GM18508 (cell line): Measurements from ENCODE around the gene RARG.

Experiments used
- ATAC-seq: cut with Tn5 transposase; IDR thresholded peaks from one replicate; pipeline ENCODE4 v1.9.1; 2021; ENCODE audit warnings: moderate number of reproducible peaks; ENCODE audit not compliant: insufficient read depth, unreplicated experiment

Gene RARG

DNA sequence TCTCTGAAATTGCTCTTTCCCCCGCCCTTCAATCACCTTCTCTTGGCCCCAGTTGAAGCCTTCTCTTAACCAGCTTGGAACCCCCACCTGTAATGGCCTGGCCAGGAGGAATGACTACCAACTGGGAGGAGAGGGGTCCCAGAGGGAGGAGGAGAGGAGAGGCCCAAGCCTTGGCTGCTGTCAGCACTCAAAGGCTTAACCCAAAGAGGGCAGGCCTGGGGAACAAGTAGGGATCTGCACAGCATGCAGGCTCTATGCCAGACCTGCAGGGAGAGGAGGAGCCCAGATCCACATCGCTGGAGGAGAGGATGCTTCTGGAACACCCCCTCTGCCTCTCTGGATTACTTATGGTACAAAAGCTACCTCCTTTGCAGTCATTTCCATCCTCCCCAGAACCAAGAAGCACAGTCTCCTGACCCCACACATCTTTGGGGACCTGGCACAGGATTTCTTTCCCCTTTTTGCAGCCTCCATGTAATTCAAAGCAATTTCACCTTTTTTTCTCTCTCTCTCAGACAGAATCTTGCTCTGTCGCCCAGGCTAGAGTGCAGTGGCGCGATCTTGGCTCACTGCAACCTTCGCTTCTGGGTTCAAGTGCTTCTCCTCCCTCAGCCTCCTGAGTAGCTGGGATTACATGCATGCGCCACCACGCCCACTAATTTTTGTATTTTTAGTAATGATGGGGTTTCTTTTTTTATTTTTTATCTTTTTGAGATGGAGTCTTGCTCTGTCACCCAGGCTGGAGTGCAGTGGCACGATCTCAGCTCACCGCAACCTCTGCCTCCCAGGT lies 6.2 kb downstream of the RARG start:
- ATAC-seq: no peak

DNA sequence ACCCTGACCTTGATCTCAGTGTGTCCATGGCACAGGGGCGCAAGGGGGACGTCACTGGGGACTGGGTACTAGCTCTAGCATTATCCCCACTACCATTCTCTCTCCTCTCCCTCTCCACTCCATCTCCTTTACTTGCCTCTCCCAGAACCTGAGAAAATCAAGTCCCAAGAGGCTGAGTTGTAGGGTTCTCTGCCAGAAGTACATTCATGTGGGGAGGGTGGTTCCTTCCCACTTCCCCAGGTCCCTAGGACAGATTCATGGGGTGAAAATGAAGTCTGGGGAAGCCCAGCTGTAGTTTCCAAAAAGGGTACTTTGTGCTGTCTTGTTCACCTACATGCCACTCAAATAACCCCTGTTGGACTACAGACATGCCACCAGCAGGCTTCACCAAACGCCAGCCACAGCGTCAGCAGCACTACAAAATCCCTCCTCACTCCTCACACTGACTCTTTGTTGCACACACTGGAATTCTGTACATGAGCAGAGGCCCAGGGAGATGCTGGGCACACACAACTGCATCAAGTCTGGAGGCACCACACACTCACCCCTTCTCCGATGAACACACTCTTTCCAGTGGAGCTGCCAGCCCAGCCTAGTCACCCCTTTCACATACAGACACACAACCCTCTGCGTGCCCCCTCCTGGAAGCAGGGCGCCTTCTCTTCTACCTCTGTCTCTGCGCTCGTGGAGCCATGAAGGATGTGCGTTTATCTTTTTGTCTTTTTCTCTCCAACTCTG lies 6.9 kb downstream of the RARG start:
- ATAC-seq: no peak

DNA sequence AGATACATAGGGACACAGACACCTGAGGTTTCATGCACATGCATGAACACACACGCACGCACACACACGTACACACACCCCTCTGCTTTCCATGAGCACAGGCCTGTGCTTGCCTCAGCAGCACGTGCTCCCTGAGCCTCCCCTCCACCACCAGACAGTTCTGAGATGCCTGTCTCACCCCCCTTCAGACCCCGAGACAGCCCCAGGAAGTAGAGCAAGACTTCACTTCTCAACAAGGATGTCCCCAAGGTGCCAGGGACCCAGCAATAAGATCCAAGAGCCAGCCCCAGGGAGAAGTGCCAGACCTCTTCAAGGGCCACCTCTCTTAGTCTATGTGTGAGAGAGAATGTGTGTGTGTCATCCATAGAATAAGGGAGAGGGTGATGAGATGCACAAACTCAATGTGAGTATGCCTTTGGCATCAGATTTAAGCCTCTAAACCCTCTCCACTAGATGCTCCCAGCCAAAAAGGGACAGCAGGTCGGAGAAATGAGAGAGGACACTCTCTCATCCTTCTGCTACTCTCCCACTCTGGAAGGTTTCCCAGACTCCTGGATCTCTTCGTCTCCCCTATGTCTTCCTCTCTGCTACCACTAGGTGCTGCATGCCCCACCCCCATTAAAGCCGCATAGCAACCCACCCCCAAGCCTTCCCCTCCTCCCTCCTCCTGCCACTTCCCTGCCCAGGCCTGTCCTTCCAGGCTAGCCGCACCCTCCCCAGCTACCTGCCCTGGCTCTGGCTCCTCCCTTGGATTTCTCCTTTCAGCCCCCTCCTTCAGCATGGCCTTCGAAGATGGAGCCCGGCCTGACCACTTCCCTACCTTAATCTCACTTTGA lies 7.7 kb downstream of the RARG start:
- ATAC-seq: no peak

DNA sequence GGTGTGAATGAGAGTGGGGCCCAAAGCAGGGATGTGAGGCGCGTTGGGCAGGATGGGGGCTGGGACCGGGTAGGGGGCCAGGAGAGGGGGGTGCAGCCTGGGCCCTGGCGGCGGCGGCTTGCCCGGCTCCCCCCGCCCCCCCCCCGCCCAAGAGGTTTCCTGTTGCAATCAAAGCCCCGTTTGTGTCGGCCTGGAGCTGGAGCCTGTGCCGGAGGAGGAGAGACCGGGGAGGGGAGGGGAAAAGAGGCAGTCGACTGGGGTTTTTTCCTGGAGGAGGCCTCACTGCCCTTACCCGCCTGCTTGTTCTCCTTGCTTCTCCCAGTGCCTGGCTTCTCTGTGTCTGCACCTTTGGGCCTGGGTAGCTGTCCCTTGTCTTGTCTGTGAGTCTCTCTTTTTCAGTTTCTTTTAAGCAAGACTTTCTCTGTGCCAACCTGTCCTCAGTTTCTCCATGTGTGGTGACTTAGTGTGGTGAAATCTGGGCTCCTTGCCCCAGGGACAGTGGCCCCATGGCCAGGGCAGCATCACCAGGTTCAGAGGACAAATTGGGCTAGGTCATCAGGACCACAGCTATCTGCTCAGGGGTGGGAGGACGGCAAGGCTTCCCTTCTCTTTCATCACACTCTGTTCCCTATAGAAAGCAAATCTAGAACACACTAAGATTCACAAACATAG lies 8.5 kb downstream of the RARG start:
- ATAC-seq: no peak

DNA sequence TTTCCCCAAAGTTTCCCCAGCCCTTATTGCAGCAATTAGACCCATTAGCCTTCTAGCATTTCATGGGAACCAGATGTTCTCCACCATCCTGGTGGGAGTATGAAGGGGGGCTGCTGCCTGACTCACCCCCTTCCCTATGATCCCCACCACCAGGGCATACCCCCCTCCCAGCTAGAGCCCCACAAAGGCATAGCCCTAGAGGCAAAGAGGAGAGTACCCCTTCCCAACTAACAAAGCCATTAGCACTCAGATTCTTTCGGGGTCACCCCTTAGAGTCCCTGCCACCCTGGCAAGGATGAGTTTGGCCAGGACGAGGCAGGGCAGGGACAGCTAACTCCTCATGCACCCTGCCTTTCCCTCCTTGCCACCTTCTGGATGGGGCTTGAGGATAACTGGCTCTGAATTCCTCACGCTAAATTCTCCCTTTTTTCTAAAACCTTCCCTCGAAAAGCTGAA lies 9.2 kb downstream of the RARG start:
- no peak for ATAC-seq

DNA sequence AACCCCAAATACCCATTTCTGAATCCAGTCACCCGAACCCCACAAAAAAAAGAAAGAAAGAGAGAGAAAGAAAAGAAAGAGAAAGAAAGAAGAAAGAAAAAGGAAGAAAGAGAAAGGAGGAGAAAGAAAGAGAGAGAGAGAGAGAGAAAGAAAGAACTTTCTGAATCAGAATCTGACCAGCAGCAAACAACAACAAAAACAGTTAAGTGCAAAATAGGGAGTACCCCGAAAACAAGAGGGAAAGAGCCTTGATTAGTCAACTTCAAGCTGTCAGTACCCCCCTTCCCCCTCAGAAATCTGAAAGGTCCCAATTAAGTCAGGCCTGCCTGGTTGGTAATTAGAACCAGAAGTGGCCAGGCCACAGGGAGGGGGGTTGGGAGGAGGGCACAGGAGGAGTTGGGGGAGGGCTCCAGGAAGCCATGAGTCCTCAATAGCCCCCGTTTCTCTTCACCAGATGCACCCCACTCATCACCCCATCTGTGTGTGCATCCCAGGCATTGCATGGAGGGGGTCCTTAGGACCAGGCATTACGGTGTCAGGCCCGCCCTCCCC lies 9.8 kb downstream of the RARG start:
- ATAC-seq: no peak

DNA sequence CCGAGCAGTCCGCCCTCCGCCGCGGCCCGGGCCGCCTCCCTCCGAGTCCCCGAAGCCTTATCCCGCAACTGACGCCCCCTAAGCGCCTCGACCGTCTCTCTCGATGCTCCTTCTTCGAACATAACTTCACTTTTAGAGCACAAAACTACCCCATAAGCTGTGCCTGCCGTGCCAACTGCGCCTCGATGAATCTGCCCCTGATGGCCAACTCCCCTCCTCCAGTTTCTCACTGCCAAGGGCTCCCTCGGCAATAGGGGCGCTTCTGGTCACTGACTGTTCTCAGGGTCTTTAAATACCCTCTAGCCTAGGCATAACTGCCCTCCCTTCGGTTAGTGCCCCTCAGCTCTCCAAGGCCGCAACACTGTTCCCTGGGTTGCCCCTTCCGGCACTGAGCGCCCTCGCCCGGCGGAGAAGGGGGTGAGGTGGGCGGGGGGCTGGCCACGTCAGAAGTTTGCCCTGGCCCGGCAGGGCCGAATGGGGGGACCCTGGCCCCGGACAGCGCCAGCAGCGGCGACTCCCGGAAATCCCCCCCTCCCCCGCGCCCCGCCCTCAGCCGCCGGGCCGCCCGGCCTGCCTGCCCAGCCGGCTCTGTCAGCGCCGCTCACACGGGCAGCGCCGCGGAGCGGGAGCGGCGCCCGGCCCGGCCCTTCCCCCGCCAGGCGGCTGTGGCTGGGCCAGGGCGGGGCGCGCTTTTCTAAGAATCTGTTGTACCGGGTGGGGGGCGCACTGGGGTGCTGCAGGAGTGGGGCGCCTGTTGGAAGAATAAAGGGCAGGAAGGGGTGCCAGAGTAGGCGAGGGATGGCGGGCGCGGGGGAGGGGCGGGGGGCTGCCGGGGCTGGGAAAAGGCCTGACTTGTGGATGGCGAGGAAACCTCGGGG lies 10.6 kb downstream of the RARG start:
- no peak for ATAC-seq

DNA sequence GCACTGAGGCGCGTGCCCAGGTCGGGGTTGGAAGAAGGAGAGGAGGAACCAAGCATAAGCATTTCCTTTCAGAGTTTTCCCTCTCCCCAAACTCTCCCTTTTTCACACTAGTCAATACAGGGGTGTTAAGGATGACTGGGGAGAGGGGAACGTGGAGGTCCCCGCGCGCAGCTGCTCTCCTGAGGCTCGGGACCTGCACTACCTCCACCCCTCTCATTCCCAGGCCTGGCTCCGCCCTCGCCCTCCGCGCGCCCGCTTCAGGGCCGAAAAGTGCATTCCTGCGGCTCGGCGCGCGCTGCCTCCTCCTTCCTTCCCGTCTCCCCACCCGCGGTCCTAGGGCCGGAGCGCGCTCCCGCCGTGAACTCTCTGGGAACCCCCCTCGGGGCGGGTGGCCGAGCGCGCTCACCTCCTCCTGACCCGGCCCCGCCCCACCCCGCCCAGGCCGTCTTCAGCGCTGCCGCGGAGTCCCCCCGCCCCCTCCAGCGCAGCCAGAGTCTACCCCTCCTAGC lies 11.3 kb downstream of the RARG start:
- ATAC-seq: no peak

DNA sequence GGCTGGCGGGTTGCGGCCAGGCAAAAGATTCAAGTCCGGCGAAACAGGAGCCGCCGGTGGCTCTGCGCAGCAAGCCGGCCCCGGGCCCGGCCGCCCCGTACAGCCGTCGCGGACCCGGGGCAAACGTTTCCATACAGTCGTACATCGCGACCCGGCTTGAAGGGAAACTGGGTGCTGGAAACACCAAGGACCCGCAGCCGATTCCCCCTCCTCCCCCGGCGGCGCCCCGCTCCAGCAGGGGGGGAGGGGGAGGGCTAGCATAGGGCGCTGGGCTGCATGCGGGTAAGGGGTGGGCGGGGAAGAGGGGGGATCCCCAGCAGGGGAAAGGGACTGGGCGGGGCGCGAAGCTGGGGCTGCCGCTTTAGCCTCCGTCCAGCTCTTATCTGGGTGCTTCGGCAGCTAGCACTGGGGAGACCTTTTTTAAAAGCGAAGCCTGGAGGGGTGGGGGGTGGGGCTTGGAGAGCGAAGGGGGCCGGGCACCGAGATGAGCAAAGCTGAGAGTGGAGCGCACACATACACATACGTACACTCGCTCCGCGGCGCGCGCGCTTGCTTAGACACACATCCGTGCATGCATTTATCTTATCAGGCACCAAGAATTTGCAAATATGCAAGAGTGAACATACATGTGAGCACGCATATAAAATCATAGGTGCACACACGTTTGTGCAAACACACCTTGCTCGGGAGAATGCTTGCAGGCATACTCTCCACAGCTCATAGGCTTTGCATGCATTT lies 11.9 kb downstream of the RARG start:
- ATAC-seq: no peak

DNA sequence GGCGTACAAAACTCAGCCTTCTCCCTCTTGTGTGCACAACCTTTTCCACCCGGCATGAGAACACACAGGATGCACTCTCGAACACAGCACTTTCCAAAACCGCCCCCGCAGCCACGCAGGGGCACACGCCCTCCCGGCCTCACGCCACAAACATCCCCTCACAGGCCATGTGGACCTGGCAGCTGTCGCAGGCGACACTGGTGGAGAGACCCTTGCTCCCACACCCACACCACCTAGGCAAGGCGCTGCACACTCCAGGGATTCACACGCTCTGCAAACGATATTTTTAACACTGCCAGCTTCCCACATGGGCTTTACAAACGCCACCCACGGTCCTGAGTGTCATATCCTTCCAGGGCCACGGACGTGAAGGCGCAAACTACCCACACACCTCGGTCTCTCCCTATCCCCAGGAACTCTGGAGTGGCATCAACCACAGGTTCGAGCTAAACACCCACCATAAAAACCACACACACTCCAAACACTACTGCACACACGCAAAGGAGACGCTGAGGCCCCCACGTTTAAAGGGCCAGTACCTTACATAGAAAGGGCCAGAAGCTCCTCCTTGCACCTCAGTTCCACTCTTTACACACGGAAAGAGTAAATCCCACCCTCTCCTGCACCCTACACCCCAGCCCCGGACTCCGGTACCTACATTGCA lies 12.6 kb downstream of the RARG start:
- no peak for ATAC-seq

DNA sequence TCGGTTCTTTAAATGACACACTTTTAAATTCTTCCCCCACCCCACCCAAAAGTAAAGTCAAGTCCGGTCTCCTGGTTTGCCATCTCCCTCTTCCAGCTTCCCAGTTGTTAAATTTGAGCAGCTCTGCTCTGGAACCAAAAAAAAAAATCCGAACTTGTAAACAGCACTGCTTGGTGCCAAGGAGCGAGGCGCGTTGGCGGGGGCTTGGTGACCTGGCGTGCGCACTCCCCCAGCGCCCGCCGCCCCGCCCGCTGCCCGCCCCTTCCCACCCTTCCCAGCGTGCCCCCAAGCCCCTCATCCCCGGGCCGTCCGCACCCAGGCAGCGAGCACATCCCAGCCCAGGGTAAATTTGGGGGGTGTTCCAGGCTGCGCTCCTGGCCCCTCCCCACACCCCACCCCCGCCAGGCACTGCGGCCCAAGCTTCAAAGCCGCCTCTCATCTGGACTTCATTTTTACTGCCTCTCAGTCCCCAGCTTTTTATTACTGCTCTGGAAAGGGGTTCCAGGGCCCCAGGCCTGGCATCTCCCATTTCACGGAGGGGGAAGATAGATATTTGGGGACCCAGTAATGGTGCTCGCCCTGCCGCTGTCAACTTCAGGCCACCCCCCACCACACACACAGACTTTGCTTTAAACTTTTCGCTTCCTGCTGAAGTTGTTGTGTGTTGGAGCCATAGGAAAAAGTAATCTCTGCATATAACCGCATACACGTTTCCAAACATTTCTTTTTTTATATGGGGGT lies 13.3 kb downstream of the RARG start:
- no peak for ATAC-seq

DNA sequence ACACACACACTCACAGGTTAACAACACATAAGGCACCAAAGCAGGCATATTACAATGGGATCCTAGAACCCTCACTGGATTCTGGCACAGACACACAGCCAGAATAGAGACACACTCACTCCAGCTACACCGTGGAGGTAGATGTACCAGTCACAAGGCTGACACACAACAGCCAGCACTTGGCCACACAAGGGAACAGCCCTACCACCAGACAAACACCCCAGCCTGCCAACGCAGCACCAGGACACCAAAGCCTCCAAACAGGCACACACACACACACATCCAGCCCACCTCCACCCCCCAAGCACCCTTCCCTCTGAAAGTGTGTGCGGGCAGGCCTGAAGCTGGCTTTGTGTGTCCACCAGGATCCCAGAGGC lies 14.1 kb downstream of the RARG start:
- ATAC-seq: no peak

DNA sequence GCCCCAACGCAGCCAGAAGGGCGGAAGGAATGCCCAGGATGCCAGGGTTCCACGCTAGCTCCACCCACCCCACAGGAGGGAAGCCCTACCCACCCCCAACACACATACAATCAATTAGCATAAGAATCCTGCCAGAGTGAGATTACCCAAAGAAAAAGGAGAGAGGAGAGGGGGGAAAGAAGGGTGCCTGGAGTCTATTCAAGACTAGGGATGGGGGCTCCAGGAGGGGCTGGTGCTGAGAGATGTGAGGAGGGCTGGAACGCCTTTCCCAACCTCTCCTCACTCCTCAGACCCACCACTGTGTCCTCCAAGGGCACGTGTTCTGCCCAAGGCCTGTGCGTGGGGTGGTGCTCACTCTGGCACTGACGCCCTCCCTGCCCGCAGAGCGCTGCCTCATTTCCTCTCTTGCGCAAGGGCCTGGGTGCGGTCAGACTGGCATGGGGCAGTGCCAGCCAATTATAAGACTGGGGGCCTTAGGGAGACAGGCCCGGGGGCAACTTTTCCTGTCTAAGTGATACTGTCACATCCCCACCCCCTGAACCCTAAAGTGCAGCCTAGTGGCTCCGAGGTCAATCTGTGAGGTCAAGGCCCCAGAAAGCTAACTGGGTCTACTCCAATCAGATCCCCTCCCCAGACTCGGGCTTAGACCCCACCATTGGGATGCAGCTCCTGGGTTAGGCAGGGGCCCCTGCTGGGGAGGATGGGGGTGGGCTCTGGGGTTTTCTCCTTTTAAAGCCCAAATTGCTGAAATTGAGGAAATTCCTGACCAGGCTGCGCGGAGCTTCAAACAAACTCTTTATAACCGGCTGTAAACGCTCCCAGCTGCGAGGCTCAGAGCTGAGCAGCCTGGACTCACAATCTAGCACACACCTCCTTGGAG lies 14.7 kb downstream of the RARG start:
- ATAC-seq: no peak

DNA sequence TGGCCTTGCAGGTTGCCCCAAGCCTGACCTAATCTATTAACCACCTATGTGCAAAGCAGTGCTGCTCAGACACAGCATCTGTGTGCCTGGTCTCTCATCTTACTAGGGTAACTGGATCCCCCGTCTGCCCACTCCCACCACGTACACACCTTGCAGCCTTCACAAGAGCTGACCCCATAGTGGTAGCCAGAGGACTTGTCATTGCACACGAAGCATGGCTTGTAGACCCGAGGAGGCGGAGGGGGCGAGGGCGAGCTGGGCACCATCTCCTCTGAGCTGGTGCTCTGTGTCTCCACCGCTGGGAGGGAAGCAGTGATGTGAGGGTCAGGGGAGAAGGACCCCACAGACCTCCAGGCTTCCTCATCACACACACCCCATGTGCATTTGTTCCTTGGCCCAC lies 16.5 kb downstream of the RARG start:
- ATAC-seq: no peak

DNA sequence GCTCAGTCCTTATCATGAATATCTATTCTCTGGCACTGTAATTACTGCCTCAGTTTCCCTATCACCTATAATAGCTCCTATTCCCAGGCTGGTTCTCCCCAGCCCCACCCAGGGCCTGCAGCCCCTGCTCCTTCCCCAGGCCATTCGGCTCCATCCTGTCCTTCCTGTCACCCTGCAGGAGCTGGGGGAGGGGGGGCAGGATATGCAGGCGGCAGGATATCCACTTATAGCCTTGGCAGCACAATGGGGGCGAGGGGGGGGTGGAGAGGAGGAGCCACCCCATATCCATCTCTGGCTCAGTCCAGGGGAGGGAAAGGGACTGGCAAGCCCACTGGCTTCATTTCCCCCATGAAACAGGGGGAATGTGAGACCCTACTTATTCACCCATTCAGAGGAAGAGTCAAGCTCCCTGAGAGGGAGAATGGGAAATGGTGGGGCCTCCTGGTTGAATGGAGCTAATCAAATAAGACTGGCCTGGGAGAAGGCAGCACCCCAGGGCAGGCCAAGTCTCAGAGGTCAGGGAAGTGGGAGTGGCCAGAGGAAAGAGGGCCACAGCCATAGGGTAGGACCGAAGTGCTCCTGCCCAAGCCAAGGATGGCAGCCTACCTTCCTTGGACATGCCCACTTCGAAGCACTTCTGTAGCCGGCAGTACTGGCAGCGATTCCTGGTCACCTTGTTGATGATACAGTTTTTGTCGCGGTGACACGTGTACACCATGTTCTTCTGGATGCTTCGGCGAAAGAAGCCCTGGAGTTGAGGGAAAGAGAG lies 17.1 kb downstream of the RARG start:
- ATAC-seq: no peak
